SIG-M5 treated with dmso at 0.1 percent for 504 hours (cell line): ENCODE data around the gene SLC25A20.

Experiments used
- DNase-seq: peaks from one replicate; lab custom pipeline; 2025; ENCODE audit not compliant: unreplicated experiment; lab: John Stamatoyannopoulos, UW

Gene SLC25A20

DNA sequence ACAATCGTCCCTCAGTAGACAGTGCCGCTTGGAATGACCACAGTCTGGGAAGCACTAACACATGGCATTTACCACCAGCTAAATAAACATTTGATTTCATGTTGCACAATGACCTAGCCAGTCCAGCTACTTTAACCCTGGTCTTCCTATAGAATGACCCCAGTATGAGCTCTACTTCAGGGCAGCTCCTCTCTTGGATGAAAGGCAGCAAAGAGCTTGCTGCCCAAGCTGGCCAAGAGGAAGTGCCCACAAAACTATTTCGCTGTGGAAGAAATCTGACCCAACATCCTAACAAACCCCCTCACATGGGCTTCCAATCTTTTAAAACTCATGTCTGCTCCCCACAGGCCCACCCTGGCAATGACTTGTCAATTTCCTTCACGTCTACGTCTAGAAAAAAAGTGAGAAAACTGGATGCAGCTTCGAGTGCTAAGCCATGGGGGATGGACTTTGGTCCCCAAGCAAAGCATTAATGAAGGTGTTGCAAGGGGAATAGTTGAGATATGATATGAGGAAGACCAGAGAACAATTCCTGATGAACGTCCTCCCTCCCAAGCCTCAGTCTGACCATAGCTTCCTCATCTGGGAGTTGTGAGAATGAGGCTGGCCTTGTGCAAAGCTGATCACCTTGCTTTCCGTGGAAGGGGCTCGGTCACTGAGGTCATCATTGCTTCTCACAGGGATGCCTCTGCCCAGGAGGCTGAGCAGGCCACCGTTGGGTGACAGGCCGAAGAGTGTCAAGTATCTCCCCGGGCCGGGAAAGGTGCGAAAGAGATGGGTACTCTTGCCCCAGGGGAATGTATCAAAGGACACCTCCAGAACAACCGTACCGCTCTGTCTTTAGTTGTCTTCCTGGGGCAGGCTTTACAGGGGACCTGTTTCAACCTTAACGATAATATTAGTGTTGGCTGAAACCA lies 964 bp downstream of the SLC25A20 start:
- DNase-seq: no peak

DNA sequence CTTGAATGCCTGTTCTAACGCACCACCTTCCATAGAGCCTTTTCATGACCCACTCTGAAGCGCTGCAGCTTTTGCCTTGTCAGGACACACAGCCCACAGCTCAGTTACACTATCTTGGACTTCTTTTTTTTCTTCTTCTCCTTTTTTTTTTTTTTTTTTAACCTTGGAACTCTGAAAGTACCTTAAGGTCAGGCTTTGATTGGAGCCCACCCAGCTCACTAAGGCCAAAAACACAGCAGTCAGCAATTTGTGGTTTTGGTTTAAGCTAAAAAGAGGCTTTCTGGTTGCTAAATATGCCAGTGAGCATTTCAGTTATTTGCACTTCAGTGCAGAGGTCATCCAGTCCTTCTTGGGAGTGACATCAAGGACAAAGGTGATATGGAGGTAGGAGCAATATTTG lies 1.7 kb downstream of the SLC25A20 start:
- DNase-seq: peak; percentile 19

DNA sequence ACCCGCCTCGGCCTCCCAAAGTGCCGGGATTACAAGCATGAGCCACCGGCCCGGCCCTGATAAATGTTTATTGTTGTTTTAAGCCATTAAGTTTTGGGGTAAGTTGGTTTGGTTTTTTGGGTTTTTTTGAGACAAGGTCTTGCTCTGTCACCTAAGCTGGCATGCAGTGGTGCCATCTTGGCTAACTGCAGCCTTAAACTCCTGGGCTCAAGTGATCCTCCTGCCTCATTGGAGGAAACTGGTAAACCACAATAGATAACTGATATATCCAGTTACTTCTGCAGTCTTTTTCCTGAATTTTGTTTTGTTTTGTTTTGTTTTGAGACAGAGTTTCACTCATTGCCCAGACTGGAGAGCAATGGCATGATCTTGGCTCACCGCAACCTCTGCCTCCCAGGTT lies 4.2 kb downstream of the SLC25A20 start:
- DNase-seq: no peak

DNA sequence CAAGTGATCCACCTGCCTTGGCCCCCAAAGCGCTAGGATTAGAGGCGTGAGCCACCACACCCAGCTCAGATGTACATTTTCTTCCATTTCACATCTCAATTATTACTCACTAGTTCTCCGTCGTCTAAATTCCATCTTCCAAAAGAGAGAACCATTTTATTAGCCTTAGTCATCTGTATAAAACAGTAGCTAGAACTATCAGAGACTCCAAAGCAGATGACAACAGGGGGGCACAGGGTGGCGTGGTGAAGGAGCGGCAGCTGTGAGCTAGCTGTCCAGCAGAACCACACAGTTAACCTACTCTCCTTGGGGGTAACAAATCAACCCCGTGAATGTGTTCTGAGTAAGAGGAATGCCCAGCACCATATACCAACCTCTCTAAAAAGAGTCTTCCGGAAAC lies 7.1 kb downstream of the SLC25A20 start:
- no peak for DNase-seq

DNA sequence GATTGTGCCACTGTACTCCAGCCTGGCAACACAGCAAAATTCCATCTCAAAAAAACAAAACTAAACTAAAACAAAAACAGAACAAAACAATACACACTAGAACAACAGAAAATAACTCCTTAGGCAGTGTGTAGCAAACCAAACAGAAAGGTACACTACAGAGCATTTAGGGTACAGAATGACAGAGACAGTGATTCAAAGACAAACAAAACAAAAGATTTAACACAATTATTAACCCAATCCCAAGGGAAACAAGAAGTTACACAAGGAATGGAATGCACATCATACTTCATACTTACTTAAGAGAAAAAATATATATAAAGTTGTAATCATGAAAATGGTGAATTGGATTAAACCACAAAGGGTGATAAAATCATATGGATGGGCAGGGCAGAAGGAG lies 12.9 kb downstream of the SLC25A20 start:
- DNase-seq: no peak

DNA sequence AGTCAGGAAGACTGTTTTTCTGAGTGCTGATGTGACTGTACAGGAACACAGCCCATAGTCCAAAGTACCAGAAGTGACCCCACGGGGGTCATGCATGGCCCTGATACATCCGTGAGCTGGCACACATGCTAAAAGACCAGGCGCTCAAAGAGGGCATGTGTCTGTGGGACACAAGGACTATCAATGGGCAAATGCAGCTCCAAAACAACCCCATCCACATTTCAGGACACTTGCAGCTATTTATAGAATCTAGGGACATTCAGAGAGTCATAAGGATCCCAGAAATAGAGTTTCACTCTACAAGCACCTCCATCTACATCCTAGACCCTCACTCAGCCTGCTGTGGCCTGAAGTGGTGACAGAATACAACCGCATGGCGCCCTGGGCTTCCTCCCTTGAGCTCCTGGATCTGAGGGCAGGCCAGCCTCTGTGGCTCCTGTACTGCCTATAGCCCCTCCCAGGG lies 17.0 kb downstream of the SLC25A20 start:
- DNase-seq: no peak

DNA sequence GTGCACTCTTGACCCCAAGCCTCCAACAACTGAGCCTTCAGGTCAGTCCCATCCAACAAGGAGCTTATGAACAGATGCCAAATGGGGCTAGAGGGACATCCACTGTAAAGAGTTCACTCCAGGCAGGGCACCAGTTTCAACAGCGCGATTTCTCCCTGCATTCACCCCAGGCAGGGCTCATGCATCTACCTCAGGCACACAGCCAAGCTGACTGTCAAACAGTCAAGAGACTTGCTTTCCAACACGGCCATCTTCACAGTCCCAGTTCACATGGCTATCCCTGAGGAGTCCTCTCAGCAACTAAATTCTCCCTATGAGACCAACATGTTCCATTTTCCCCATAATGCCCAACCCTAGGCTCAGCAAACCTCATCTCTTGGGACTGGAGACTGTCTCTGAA lies 17.7 kb downstream of the SLC25A20 start:
- DNase-seq: no peak

DNA sequence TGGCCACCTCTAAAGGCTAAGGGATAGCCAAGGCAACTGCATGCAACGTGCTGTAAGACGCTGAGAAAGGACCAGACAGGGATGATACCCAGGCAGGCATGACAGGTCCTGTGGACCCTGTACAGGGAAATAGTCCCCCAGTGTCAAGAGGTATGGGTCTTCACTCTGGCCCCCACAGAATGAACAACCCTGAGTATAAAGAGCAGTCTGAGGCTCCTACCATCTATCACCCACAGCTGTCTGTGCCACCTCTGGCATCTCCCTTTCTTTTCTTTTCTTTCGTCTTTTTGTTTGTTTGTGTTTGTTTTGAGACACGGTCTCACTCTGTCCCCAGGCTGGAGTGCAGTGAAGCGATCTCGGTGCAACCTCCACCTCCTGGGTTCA lies 18.7 kb downstream of the SLC25A20 start:
- DNase-seq: no peak

DNA sequence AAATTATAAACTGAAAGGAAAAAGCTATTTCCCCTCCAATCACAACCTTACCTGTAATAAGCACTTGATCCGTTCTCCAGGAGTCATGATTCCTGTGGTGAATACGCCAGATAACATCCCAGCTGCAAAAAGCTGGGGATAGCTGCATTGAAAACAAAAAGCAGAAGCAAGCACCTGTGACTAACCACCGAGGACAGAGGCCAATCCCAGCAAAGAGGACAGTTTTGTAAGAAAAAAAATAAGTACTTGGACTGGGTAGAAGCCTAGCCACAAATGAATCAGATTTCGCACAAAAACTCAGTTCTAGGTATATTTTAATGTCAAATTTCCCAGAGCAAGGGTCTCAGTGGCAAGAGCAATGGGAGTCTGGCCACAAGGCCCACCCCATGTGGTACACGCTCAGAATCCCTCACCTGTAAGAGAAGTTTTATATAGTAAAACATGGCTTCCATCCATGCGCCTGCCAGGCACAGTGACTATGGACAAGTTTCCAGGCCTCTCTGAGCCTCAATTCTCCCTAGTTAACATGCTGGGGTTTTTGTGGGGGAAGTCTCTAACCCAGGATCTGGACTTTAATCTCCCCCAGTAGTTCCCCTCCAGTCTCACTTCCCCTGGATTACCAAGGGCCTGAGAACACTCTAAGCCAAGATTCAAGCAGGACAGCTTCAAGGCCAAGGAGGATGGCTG lies 19.2 kb downstream of the SLC25A20 start:
- peak; percentile 2 for DNase-seq

DNA sequence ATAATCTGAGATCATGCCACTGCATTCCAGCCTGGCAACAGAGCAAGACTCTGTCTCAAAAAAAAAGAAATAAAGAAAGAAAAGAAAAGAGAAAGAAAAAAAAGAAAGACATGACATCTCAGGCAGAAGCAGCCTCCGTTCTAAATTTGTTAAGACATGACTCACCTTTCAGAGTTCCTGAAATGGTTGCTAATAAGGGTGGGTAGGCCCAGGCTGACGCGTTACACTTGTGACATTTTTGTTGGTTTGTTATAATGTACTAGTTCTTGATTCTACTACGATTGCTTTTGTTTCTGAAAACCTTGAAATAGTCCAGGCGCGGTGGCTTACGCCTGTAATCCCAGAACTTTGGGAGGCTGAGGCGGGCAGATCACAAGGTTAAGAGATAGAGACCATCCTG lies 21.0 kb downstream of the SLC25A20 start:
- DNase-seq: peak; percentile 23

DNA sequence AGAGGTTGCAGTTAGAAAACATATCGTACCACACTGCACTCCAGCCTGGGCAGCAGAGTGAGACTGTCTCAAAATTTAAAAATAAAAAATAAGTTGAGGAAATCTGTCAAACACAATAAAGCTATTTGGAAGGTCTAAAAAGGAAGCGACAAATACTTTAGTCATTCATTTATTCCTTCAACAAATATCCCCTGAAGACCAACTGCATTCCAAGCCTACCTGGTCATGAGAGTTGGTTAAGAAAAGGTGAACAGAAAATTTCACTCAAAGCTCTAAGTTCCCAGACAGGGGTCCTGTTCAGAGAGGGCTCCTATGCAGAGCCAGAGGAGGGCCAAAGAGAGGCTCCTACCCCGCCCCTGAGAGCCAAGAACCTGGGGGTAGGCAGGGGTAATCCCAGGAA lies 35.6 kb downstream of the SLC25A20 start:
- DNase-seq: no peak

DNA sequence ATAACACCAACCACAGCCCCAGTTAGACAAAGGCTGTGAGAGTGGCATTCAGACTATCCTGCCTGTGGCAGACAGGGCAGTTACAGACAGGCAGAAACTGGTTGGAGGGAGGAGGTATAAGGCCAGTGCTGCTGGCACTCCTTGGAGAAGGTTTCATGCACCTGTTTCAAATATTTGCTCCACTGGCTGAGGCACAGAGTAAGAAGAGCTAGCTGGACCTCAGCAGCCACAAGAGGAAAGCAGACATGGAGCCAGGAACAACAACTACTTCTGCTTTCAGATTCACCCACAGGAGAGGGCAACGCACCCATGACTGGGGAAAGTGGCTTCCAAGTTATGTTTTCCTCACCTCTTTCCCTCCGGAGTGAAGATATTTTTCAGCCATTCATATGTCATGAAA lies 39.5 kb downstream of the SLC25A20 start:
- DNase-seq: peak; percentile 44

DNA sequence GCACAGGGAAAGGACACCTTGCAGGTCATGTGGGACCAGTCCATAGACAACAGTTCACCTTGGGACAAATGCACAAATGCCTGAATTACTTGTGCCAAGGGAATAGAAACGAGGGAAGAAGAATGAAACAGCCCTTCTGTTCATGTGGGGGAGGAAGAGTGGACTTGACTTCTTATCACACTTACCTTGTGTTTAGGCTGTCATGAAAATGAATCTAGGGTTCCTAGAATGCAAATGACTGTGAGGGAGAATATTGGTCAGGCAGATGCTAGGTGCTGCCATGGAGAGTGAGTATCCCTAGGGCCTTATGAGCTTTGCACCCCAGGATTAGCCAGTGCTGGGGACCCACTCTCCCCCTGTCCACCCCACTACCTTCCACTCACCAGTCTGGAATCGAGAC lies 40.0 kb downstream of the SLC25A20 start:
- no peak for DNase-seq

DNA sequence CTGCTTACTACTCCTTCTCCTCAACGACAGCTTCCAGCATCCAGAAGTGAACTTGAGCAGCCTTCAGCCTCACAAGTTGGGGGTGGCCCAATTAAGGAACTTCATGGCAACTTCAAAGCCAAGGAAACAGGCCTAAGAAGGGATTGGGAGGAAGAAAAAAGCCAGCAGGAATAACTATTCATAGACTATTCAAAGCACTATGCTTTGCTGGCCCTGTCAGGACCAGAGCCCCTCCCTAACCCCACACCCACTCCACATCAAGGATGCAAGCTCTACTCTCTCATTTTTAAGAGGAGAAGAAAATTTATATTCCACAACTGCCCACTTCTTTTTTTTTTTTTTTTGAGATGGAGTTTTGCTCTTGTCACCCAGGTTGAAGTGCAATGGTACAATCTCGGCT lies 41.0 kb downstream of the SLC25A20 start:
- no peak for DNase-seq

DNA sequence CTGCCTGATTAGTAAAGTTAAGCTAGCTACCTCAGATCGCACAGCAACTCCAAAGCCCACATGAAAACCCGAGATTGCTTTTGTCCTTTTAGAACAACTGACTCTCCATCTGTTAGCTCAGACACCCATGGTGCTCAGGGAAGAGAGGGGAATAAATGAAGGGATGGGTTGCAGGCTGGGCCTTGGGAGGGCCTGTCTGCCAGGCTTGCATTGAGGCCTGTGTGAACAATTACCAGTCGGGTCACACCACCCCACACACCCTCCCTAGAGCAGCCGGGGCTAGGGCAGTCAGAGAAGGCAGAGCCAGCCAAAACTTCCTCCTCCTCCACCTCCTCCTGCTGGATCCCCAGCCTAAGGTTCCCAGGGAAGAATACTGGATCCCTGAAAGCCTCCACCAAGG lies 42.2 kb downstream of the SLC25A20 start:
- DNase-seq: no peak

DNA sequence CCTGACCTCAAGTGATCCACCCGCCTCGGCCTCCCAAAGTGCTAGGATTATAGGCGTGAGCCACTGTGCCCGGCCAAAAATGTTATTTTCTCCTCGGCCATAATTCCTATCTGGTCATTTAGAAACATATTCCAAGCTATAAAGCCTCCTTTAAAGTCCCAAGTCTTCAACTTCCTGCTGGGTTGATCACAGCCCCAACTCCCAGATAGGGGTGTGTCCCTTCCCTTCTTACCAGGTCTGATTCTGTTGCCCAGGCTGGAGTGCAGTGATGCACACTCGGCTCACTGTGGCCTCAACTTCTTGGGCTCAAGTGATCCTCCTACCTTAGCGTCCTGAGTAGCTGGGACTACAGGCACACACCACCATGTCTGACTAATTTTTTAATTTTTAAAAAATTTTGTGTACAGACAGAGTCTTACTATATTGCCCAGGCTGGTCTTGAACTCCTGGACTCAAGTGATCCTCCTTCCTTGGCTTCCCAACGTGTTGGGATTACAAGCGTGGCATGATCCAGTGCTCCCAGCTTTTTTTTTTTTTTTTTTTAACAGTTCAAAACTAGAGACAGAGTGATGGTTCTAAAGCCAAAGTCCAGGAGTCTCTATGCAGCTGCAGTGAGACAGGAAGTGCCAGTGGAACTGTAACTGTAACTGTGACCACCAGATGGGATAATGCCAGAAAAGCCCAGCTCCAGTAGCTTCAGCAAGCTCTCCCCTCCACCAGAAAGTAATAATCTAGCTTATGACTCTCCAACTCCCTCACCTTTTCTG lies 42.8 kb downstream of the SLC25A20 start:
- no peak for DNase-seq

DNA sequence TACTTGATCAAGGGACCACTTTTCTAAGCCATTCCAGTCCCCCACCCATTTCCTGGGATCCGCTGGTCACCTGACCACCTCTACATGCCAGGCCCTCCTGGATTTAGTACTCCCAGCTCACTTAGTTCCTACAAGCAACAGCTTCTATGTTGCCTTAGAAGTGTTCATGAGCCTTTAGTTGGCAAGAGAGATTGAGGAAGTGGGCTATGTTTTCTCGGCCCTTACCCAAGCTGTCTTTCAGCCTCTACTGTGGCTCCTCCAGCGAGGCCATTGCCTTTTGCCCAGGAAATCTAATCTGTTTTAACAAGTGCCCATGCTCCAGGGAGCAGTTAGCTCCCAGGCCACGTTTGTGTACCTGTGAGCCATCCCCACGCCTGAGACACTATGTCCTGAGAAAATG lies 46.5 kb downstream of the SLC25A20 start:
- peak; percentile 33 for DNase-seq

DNA sequence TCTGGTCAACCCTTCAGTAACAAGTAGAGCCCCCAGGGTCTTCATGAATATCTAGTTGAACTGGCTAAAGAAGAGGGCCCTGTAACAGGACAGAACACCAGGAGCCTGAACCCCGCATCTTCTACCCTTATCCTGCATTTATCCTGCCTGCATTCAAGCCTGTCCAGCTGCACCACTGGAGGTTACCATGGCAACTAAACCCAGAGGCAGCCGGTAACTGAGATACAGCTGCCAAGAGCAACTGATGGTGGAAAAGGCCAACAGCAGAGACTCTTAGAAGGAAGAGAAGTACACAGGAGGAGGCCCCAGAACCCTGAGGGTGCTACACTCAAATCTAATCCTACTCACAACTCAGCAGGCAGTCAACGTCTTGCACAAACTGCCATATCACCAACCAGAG lies 47.3 kb downstream of the SLC25A20 start:
- DNase-seq: no peak

DNA sequence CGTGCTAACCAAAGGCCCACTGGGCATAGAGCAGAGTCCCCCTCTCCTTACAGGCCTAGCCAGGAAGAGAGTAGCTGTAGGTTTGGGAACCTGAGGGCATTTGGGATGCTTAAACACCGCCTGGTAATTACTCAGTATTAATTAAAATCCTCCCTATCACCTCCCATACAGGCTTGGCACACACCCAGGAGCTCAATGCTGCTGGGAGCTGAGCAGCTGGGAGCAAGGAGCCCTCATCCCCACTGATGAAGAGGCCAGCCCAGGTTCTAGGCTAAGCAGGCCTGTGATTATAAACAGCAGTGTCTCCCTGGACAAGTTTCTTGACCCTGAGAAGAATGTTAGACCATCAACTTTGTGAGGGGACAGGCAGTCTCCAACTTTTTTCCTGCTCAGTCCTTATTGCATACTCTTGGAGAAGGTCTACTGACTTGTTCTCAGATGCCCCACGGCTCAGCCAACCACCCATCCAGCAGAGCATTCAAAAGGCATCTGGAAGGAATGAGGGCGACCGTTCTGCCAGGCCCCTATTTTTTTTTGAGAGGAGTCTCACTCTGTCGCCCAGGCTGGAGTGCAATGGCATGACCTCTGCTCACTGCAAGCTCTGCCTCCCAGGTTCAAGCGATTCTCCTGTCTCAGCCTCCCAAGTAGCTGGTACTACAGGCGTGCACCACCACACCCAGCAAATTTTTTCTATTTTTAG lies 49.7 kb downstream of the SLC25A20 start:
- DNase-seq: no peak

DNA sequence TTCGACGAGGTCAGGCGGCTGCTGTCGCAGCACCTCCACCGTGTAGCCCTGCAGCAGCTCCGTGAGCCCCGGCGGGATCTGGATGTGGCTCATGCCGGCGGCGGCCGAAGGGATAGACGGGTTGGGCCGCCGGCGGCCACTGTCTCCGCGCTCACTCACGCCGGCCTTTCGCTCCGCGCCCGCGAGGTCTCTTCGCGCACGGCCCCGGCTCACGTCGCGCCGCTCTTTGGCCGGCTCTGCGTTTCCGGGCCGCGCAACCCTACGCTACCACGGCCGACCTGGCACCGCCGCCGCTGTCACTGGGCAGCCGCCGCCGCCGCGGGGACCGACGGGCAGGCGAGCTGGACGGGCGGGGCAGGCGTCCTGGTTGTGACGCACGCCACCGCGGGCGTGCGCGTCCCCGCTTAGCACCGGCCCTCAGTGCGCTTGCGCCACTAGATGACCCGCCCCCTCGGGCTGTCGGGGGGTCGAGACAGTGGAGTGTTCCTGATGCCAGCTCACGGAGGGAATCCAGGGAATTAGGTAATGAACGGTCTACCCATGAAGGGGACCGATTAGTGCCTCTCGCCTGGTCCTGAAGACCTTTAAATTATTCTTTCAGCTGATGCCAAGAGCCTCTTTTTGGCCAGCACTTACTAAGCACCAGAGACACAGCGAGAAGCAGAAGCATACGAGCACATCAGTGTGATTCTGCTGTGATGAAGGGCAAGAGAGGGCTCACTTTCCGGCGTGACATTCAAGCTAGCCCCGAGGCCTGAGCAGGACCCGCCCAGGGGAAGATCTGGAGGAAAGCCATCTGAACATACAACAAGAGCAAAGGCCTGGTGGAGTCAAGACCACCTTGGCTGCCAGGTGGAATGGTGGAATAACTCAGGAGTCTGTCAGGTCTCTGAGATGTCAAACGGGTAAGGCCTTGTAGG lies 50.9 kb downstream of the SLC25A20 start, which contains the start of gene PRKAR2A:
Gene PRKAR2A (minus strand): TSS at position 371 of the 920 bp plus-strand sequence. CDS start 278 bp downstream, at position 93.
- peak; percentile 76 for DNase-seq
